NCI-H524 treated with DMSO at 0.1 percent for 48 hours (cell line): ENCODE measurements around the gene ZNF26.

Experiments used
- DNase-seq: peaks from one replicate; lab custom pipeline; 2025; lab: John Stamatoyannopoulos, UW

ZNF26 gene

GRCh38 chr12:133073836-133074235 is 87.7 kb downstream of the ZNF26 start:
- DNase-seq: no peak
